GM21737 (cell line): Measurements from ENCODE around the gene CSRNP3.

Experiments
- ATAC-seq: cut with Tn5 transposase; IDR thresholded peaks from one replicate; pipeline ENCODE4 v1.9.1; 2021; ENCODE audit warnings: mild to moderate bottlenecking, moderate library complexity; ENCODE audit not compliant: unreplicated experiment

CSRNP3 gene

DNA sequence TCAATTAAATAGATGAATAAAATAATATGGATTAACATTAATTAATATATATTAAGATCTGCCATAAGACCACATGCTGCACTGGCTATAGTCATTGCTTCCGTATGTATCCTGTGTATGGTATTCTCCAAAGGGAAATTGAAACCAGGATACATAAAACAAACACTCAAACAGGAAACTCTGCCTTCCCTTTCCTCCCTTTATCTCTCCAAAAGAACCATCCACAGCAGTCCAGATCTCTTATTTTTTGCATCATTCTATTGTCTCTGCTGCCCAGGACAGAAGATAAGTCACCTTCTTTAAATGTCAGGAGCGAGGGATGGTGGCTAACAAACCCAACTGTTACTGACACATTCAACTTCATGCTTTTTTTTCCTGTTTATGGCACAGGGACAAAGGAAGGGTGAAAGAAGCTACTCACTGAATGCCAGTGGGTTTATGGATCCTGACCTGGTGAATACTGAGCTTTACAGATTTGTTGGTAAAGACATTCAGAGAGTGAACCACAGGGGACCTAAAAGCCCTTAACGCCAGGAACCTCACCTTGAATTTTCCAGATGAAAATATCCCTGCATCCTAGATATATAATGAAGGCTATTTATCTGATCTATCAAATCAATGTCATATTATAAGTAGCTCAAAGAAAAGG is 67.5 kb downstream of the CSRNP3 start:
- ATAC-seq = no peak

- ATAC-seq = no peak
Observed at GRCh38 chr2:165539985-165540384, 70.5 kb downstream of the CSRNP3 start.

- peak; percentile 86 for ATAC-seq
Observed at GRCh38 chr2:165544897-165545296, 75.4 kb downstream of the CSRNP3 start.

DNA sequence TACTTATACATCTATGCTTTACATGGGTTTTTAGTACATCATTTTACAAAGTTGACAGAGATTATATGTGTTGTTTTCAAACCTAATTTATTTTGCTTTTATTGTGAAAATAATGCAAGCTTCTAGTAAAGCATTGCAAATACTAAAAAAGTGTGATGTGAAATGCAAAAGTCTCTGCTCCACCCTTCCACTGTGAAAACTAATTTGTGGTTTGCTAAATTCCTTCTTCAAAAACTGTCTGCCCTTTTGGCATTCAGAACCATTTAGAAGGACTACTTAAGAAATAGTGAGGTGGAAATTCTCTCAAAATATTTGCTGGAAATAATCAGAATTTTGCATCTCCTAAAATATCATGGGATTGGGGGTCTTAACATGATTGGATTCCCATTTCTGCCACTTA is 78.4 kb downstream of the CSRNP3 start:
- no peak for ATAC-seq

DNA sequence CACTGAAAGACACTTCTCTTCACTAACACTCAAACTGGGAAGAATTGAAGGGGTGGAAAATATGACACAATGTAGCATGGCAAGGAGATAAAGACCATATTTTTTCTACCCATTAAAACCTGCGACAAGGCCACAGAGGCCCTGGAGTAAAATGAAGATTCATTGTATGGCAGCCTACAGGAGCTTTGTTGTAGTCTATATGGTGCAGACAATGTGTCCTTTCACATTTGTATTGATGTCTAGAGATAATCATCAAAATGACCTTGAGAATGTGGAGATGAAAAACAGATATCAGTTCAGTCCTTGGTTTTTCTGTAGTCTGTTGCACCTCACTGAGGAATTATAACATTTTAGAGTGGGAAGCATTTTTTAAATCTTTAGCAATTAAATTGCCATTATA is 80.1 kb downstream of the CSRNP3 start:
- no peak for ATAC-seq

- ATAC-seq = no peak
Observed at GRCh38 chr2:165558832-165559231, 89.3 kb downstream of the CSRNP3 start.

DNA sequence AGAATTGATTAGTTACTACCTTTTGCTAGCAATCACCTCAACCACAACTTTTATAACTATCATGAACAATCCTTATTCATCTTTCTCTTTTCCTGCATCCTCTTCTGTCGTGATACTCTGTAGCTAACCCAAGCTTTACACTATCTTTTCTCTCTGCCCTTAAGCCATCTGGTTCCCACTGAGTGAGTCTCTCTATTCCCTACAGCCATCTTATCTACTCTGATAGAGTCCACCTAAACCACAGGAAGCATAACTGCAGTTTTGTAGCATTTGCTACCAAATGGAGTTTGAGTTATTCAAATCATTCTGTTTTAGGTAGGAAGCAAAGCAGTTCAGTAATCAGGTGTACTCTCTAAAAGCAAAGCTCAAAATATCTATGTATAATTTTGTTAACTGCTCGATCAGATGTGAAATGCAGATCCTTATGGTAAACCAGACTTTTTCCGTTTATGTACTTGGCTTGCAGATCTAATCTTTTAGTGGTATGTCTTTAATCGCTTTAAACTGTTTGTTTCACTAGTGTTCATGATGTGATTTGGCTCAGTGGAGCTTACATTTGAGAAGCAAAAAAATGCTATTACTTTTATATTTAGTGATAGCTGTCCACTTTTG is 91.0 kb downstream of the CSRNP3 start:
- ATAC-seq = no peak

- ATAC-seq = no peak
Observed at GRCh38 chr2:165561516-165561915, 92.0 kb downstream of the CSRNP3 start.

DNA sequence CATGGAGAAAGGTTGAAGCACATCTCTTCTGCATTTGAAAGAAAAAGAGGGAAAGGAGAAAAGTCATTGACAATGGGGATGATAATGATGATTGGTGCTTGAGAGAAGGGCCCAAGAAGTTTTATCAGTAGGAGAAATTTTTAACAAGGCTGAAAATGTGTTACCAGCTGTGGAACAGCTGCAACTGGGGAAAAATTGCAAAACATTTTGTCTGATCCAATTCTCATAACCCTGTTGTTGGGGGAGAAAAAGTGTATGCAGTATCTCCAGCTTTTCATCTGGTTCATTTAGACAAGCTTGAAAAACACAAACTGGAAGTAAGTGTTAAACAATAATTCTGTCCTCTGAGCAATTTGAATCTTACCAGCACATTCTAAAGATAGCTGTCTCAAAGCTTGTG is 92.7 kb downstream of the CSRNP3 start:
- ATAC-seq = no peak

- ATAC-seq = no peak
Observed at GRCh38 chr2:165563468-165564225, 94.1 kb downstream of the CSRNP3 start.

- ATAC-seq = no peak
Observed at GRCh38 chr2:165566008-165566407, 96.5 kb downstream of the CSRNP3 start.

- no peak for ATAC-seq
Observed at GRCh38 chr2:165567273-165567672, 97.8 kb downstream of the CSRNP3 start.

- no peak for ATAC-seq
Observed at GRCh38 chr2:165568361-165568760, 98.9 kb downstream of the CSRNP3 start.

GRCh38 chr2:165571477-165571876 is 102.0 kb downstream of the CSRNP3 start:
- no peak for ATAC-seq

DNA sequence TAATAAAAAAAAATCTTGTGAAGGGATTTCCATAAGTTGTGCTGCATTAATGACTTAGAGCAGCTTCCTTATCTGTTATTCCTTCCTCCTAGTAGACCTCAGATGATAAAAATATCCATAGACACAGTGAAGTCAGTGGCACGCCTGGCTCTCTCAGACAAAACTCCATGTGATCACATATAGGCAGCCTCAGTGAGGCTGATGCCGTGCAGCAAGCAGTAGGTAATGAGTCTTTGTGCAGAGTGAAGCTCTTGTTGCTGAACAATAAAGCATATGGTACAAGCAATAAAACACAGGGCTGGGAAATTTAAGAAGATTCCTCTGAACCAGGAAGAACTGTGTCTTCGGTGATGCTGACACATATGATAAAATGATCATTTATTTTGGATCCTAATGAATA is 102.7 kb downstream of the CSRNP3 start:
- no peak for ATAC-seq

GRCh38 chr2:165573534-165574461 is 104.3 kb downstream of the CSRNP3 start:
- no peak for ATAC-seq

GRCh38 chr2:165575044-165575615 is 105.6 kb downstream of the CSRNP3 start:
- no peak for ATAC-seq

DNA sequence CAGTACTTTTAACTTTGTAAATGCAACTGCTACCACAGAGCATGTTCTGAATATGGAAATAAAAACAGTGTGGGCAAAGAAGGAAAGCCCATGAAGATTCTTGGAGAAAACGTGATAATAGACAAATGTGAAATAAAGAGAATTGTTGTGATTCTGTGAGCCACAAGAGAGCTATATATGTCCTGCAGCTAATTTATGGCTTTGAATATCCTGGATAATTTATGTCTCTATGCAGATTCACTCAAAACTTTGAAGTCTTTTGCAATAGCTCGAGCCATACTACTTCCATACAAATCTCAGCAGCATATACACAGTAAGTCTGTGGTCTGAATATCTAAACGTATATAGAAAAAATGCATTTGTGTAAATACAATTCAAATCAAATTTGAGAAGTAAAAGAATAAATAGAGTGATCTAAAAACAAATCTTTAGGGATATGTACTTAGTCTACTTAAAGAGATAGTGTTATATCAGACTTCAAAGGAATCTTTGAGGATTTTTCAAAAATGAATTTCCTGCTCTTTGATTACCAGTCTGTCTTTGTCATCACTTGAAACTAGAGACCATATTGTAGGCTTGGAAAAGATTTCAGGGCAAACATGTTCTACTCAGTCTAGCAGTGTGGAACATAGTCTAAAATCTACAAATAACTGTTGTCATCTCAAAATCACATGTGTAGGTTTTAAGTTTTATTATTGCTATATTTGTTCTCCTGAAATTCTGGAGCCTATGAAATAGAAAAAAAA is 107.1 kb downstream of the CSRNP3 start:
- ATAC-seq = no peak

DNA sequence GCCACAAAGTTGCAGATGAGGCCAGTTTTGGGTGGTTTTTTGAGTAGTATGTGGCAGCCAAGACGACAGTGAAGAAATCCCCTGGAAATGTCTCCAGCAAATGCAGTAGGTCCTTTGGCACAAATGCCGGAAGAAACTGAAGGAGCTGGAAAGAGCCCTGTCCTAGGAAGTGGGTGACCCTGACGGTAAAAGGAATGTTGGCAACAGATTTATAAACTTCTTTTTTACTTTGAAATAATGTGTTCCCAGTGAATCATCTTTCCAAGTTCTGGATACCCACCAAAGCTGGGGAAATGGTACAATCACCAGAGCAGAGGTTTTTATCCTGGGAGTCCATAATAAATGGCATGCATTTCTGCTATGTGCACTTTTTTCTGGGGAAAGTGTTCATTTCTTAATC is 112.9 kb downstream of the CSRNP3 start:
- ATAC-seq = no peak

DNA sequence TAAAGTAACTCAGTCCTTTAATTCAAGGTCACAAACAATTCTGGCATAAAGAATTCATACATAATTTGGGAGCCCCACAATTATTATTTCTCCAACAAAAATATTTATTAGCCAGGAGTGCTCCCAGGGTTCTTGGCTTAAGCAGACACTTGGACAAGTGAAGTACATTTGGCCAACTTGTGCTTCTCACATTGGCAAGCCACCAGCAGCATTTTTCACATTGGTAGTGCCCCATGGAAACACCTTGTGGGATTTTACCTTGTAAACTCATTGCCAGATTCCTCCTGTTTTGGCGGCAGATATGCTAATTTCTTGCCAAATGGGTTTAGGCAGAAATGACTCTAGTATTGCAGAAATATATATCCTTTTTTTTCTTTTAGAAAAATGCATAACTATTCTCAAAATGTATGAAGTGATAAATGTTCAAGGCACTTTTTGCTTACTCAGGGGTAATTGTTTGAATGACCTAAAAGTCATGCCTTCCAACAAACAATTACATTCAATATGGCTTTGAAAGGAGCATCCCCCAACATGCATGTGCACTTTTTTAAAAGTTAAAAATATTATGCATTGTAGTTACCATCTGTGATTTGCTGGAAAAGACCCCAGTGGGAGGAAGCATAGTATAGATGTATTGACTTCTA is 113.5 kb downstream of the CSRNP3 start:
- ATAC-seq = no peak
